Measurements from ENCODE around the gene ZNF681. TPM values are rescaled to one million over a fixed set of nuclear protein-coding genes. Genes with fewer than 3 reads are reported as not detected.

The ZNF681 gene
- polyA plus RNA-seq, 1 of the 3 experiments (the other 2 are of a cell fraction), result 0.38 TPM

DNA sequence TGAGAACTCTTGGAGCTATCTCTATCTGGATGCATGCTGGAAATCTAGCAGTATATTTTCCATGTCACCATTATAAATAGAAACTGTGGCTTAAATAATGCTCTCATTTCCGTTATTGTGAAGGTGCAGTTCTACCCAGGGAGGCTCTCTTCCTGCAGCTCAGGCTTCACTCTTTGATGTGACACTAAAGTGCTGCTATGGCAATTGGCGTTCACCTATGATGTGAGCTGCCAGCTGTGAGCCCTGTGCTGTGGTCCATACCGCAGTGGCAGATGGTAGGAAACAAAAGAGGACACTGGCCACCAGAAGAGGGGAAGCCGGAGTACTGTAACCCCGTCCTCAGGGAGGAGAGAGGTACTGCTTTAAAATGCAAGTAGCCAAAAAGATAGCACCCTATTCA lies 40.6 kb upstream of the ZNF681 start:
- POLR2A ChIA-PET, result interaction anchor here (0.6 kb wide), 1 partner anchor 288 kb away, joined by 3 read pairs; the partner anchor contains the start of gene ZNF254
- no peak overlapping the region for H3K4me3 ChIP-seq (ENCODE audit: low read depth in 2 of 2, low read length in 1 of 2)
- no peak overlapping the region for H2AFZ ChIP-seq (ENCODE audit: low read depth)
- no peak overlapping the region for H3K9ac ChIP-seq
- DNase-seq, result no peak
- peaks cover 0 to 8% of the 10 kb centered on the region in 2 experiments for H3K36me3 ChIP-seq (replicated peaks in 1 of 2; ENCODE audit: control insufficient read depth in 1 of 2, insufficient read depth in 2 of 2, low read length in 1 of 2)
- peaks cover 0 to 9% of the 10 kb centered on the region in 2 experiments; a peak in 3 of 4 replicates for H3K4me1 ChIP-seq (ENCODE audit: control insufficient read depth in 1 of 2, insufficient read depth in 2 of 2, low read depth in 1 of 2, low read length in 1 of 2)
- H3K27ac ChIP-seq (ENCODE audit: low read depth in 2 of 2, low read length in 1 of 2), result no peak overlapping the region; a peak in 1 of 4 replicates
- H3K9me3 ChIP-seq, result 0 out of 2 replicates have a peak, but pooled peaks cover 2% of the 10 kb centered on the region
- CTCF ChIA-PET, result interaction anchor here (0.6 to 1.7 kb wide), 3 partner anchors 8 to 32 kb away, joined by 3 read pairs; no protein-coding TSS in a partner anchor
- H3F3A ChIP-seq (replicated peaks; ENCODE audit: insufficient read depth), result no peaks in the 10 kb centered on the region
- H3K79me2 ChIP-seq (ENCODE audit: insufficient read depth), result peaks cover 17% of the 10 kb centered on the region; the same call in 1 of the 2 replicates
- no peaks in the 10 kb centered on the region for H3K9me2 ChIP-seq
- 72% methylated on average over 3 of the region's 5 CpGs for WGBS (ENCODE audit: low lambda C conversion rate)
- TF ChIP-seq SIN3A (IDR thresholded peaks at IDR 0.05; ENCODE audit: borderline replicate concordance, low read depth, low read length) (no peak), JUND (IDR thresholded peaks at IDR 0.05) (no peak), RXRA (IDR thresholded peaks at IDR 0.05; ENCODE audit: borderline replicate concordance, low read depth) (no peak), FOXM1 (IDR thresholded peaks at IDR 0.05; ENCODE audit: low read depth) (no peak), ELF1 (IDR thresholded peaks at IDR 0.05) (no peak), NRF1 (IDR thresholded peaks at IDR 0.05; ENCODE audit: low read depth, low read length) (no peak), RAD21 (IDR thresholded peaks at IDR 0.05; ENCODE audit: low read length) (no peak), SMC3 (IDR thresholded peaks at IDR 0.05; ENCODE audit: low read depth, low read length) (no peak), GABPA (IDR thresholded peaks at IDR 0.05; ENCODE audit: low read depth) (no peak), TAF1 (IDR thresholded peaks at IDR 0.05; ENCODE audit: borderline replicate concordance, low read depth, low read length) (no peak), FOXJ3 (CRISPR knock-in tag; IDR thresholded peaks at IDR 0.05) (no peak), RFX5 (IDR thresholded peaks at IDR 0.05; ENCODE audit: low read length) (no peak), USF2 (IDR thresholded peaks at IDR 0.05; ENCODE audit: borderline replicate concordance, low read depth, low read length) (no peak), MAX (IDR thresholded peaks at IDR 0.05; ENCODE audit: low read depth) (no peak), CTCF (IDR thresholded peaks at IDR 0.05) (no peak), MEF2A (IDR thresholded peaks at IDR 0.05; ENCODE audit: borderline replicate concordance, low read depth) (no peak)
- TF ChIP-seq, protein P1, sequence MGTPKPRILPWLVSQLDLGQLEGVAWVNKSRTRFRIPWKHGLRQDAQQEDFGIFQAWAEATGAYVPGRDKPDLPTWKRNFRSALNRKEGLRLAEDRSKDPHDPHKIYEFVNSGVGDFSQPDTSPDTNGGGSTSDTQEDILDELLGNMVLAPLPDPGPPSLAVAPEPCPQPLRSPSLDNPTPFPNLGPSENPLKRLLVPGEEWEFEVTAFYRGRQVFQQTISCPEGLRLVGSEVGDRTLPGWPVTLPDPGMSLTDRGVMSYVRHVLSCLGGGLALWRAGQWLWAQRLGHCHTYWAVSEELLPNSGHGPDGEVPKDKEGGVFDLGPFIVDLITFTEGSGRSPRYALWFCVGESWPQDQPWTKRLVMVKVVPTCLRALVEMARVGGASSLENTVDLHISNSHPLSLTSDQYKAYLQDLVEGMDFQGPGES (IDR thresholded peaks at IDR 0.05; ENCODE audit: low read depth, low read length), result no peak
- no peaks in the 10 kb centered on the region for H3K27me3 ChIP-seq (ENCODE audit: insufficient read depth)
- no peak overlapping the region for H3K4me2 ChIP-seq
- H4K20me1 ChIP-seq (ENCODE audit: insufficient read depth), result no peaks in the 10 kb centered on the region

Measured in SK-N-SH (cell line).